GM23338 (cell line): ENCODE measurements around the gene PCSK6.

Experiments used
- CREB1 ChIP-seq: fragments of 250-450 bp; sonication (Bioruptor Pico); IDR thresholded peaks from 2 replicates; pipeline ENCODE4 v1.5.0; 2020; ENCODE audit warnings: low read depth, mild to moderate bottlenecking, moderate library complexity
- CTCF ChIP-seq, 2 experiments: fragments of 200-600 bp in 1 of 2; sonication (generic) in 1 of 2; conservative IDR thresholded peaks; 2 replicates each; pipeline versions ENCODE4 v1.5.1 to v1.6.1; 2016 to 2017; ENCODE audit warnings: antibody characterized with exemption in 2 of 2, low read depth in 2 of 2, mild to moderate bottlenecking in 2 of 2, moderate library complexity in 1 of 2
- EZH2 ChIP-seq: fragments of 200-600 bp; sonication (generic); IDR thresholded peaks from one replicate; pipeline ENCODE4 v1.8.0; 2017; ENCODE audit warnings: antibody characterized with exemption, mild to moderate bottlenecking, low read depth; ENCODE audit not compliant: unreplicated experiment
- EZH2phosphoT487 ChIP-seq: fragments of 200-600 bp; sonication (generic); IDR thresholded peaks from one replicate; pipeline ENCODE4 v1.8.1; 2018; ENCODE audit warnings: antibody characterized with exemption; ENCODE audit not compliant: unreplicated experiment
- NANOG ChIP-seq: IDR thresholded peaks from 2 replicates; pipeline ENCODE4 v1.6.1; 2016; ENCODE audit warnings: antibody characterized with exemption, borderline replicate concordance
- POLR2AphosphoS5 ChIP-seq: IDR thresholded peaks from 2 replicates; pipeline ENCODE4 v1.6.1; 2016; ENCODE audit warnings: antibody characterized with exemption, low read depth
- REST ChIP-seq: IDR thresholded peaks from one replicate; pipeline ENCODE4 v1.6.1; 2018; ENCODE audit warnings: antibody characterized with exemption; ENCODE audit not compliant: unreplicated experiment
- STAT1 ChIP-seq: IDR thresholded peaks from one replicate; pipeline ENCODE4 v1.6.1; 2016; ENCODE audit warnings: antibody characterized with exemption; ENCODE audit not compliant: unreplicated experiment
- ZNF114 ChIP-seq: fragments of 250-450 bp; sonication (Bioruptor Pico); IDR thresholded peaks from 2 replicates; pipeline ENCODE4 v1.5.0; 2020; ENCODE audit warnings: mild to moderate bottlenecking, moderate library complexity
- ZNF331 ChIP-seq: fragments of 250-450 bp; sonication (Bioruptor Pico); IDR thresholded peaks from 2 replicates; pipeline ENCODE4 v1.5.0; 2020; ENCODE audit warnings: low read depth, mild to moderate bottlenecking, moderate library complexity

GRCh38 chr15:101451266-101451799, 38.2 kb downstream of the PCSK6 start:
- TF ChIP-seq POLR2AphosphoS5 (no peak), CTCF (conservative IDR thresholded peaks at IDR 0.05; ENCODE audit: low read depth in 2 of 2) (no peak), CREB1 (no peak), EZH2phosphoT487 (no peak), EZH2 (no peak), REST (no peak), ZNF331 (no peak), STAT1 (no peak), ZNF114 (CRISPR knock-in tag) (no peak), NANOG (no peak)
